Tibial nerve (tissue), 4 donors: Measurements from ENCODE around the gene NKG7. TPM values are rescaled to one million over a fixed set of nuclear protein-coding genes. Genes with fewer than 3 reads are reported as not detected.

Experiments used
- DNase-seq, 2 donors: peaks; one replicate each; pipeline ENCODE4 v3.0.0-alpha.2; 2019; ENCODE audit warnings: low spot score in 2 of 2
- H3K27ac ChIP-seq, 4 donors: fragments of 200-600 bp; sonication (generic) in 3 of 4; one replicate each; pipeline ENCODE4 v1.5.1; 2017 to 2019; ENCODE audit warnings: mild to moderate bottlenecking in 1 of 4
- H3K27me3 ChIP-seq, 2 donors: fragments of 200-600 bp; sonication (generic) in 1 of 2; one replicate each; pipeline versions ENCODE4 v1.5.1 to v1.6.0; 2017 to 2019
- H3K36me3 ChIP-seq, 3 donors: fragments of 200-600 bp; sonication (generic); one replicate each; pipeline ENCODE4 v1.5.1; 2018 to 2019
- H3K4me1 ChIP-seq, 4 donors: fragments of 200-600 bp; sonication (generic) in 3 of 4; one replicate each; pipeline ENCODE4 v1.5.1; 2017 to 2019
- H3K4me3 ChIP-seq, 4 donors: fragments of 200-600 bp; sonication (generic) in 3 of 4; one replicate each; pipeline ENCODE4 v1.5.1; 2017 to 2019; ENCODE audit warnings: mild to moderate bottlenecking in 1 of 4, moderate library complexity in 1 of 4
- H3K9me3 ChIP-seq, 4 donors: fragments of 200-600 bp; sonication (generic) in 3 of 4; one replicate each; pipeline ENCODE4 v1.5.1; 2017 to 2019
- EP300 ChIP-seq, 2 donors: sonication (generic); formaldehyde crosslinking; IDR thresholded peaks; one replicate each; pipeline ENCODE4 v1.6.1; 2017; ENCODE audit warnings: antibody characterized with exemption in 2 of 2, mild to moderate bottlenecking in 1 of 2
- POLR2A ChIP-seq, 2 donors: fragments of 450-650 bp; IDR thresholded peaks; one replicate each; pipeline ENCODE4 v1.6.1; 2017; ENCODE audit warnings: antibody characterized with exemption in 2 of 2, mild to moderate bottlenecking in 2 of 2, moderate library complexity in 2 of 2
- WGBS, 2 donors: methylation state at CpG; one replicate each; pipeline ENCODE4 v1.1.5; 2018; 5-methylcytosine and 5-hydroxymethylcytosine counted together
- total RNA-seq, 4 donors: library from RNA; depleted of rRNA; stranded (reverse); fragments of >200 nt; gene quantifications; one replicate each; pipeline ENCODE4 v1.1.0, GENCODE V29; 2016
- TF ChIP-seq, protein P1 (sequence below), 5 experiments: fragments of 200-600 bp in 3 of 5; fragments of 450-650 bp in 2 of 5; sonication (generic) in 3 of 5; IDR thresholded peaks; one replicate each; pipeline ENCODE4 v1.5.1; 2016 to 2019; ENCODE audit warnings: antibody characterized with exemption in 5 of 5, mild to moderate bottlenecking in 3 of 5, moderate library complexity in 2 of 5

Gene NKG7
- total RNA-seq, 4 donors from 2014 or later, result 3.6 to 3.9 TPM; not detected in 2

DNA sequence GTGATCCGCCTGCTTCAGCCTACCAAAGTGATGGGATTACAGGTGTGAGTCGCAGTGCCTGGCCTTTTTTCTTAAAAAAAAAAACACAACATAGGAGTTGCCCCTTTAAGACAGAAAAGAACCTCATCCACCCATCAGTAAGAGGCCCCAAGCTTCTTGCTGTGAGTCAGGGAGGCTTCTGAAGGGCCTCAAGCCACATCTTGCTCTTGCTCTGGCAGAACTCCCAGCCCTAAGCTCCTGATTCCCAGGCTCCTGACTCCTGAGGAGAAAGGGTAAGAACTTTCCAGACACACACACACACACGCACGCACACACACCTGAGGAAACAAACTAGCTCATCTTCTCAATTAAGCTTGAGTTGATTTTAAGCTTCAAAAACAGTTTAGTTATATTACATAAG lies 13.2 kb downstream of the NKG7 start:
- WGBS, 2 donors, result 74 to 83% methylated on average over 4 of the region's 4 CpGs
- DNase-seq, result no peak
- Histone ChIP-seq H3K27me3 (no peaks in the 10 kb centered on the region), H3K27ac (peak overlapping the region in 1 of 4 donors; percentile 44), H3K9me3 (no peaks in the 10 kb centered on the region), H3K36me3 (no peaks in the 10 kb centered on the region), H3K4me3 (no peak overlapping the region), H3K4me1 (peaks cover 0 to 25% (median 3%) of the 10 kb centered on the region in 4 donors)
- no peak for TF ChIP-seq POLR2A (IDR thresholded peaks at IDR 0.05)
- TF ChIP-seq EP300 (IDR thresholded peaks at IDR 0.05), result no peak
- TF ChIP-seq, protein P1, sequence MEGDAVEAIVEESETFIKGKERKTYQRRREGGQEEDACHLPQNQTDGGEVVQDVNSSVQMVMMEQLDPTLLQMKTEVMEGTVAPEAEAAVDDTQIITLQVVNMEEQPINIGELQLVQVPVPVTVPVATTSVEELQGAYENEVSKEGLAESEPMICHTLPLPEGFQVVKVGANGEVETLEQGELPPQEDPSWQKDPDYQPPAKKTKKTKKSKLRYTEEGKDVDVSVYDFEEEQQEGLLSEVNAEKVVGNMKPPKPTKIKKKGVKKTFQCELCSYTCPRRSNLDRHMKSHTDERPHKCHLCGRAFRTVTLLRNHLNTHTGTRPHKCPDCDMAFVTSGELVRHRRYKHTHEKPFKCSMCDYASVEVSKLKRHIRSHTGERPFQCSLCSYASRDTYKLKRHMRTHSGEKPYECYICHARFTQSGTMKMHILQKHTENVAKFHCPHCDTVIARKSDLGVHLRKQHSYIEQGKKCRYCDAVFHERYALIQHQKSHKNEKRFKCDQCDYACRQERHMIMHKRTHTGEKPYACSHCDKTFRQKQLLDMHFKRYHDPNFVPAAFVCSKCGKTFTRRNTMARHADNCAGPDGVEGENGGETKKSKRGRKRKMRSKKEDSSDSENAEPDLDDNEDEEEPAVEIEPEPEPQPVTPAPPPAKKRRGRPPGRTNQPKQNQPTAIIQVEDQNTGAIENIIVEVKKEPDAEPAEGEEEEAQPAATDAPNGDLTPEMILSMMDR (IDR thresholded peaks at IDR 0.05), result no peak

DNA sequence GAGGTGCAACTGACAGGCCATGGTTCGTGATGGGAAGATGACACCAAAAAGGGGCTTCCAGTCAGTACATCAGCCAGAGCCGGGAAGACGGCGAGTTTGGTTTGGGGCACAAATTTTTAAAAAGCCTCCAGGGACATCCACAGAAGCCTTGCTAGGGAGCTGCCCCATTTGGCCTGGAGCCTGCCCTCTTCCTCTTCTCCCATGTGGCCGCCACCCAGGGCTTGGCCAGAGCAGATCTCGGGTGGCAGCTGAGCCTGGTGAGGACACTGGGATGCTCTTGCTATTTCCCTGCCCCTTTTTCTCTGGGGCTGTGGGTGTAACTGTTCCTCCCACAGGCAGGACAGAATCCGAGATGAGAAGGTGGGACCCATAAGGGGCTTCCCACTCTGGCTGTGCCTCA lies 14.5 kb downstream of the NKG7 start:
- 76 to 84% methylated on average over 7 of the region's 7 CpGs for WGBS, 2 donors
- no peak overlapping the region for H3K27ac ChIP-seq
- TF ChIP-seq EP300 (IDR thresholded peaks at IDR 0.05), result no peak
- TF ChIP-seq, protein P1 (IDR thresholded peaks at IDR 0.05), result no peak

GRCh38 chr19:51356159-51356801 lies 16.2 kb downstream of the NKG7 start:
- no peak overlapping the region for H3K27ac ChIP-seq
- no peak overlapping the region for H3K4me3 ChIP-seq
- no peaks in the 10 kb centered on the region for H3K9me3 ChIP-seq
- WGBS, 2 donors, result 93 to 95% methylated on average over 10 of the region's 10 CpGs
- no peaks in the 10 kb centered on the region for H3K27me3 ChIP-seq
- no peak for TF ChIP-seq POLR2A (IDR thresholded peaks at IDR 0.05)
- TF ChIP-seq EP300 (IDR thresholded peaks at IDR 0.05), result no peak
- TF ChIP-seq, protein P1 (IDR thresholded peaks at IDR 0.05), result no peak
- peaks cover 0 to 12% (median 6%) of the 10 kb centered on the region in 4 donors for H3K4me1 ChIP-seq
- H3K36me3 ChIP-seq, result peaks cover 2 to 16% (median 4%) of the 10 kb centered on the region in 3 donors
- no peak for DNase-seq

More for the DNA sequence above, 14.5 kb downstream of the NKG7 start:
- no peaks in the 10 kb centered on the region for H3K9me3 ChIP-seq
- H3K4me3 ChIP-seq, result no peak overlapping the region
- peaks cover 0 to 1% (median 0%) of the 10 kb centered on the region in 3 donors for H3K36me3 ChIP-seq
- no peak for DNase-seq
- H3K4me1 ChIP-seq, result peaks cover 0 to 21% (median 6%) of the 10 kb centered on the region in 4 donors
- H3K27me3 ChIP-seq, result no peaks in the 10 kb centered on the region

DNA sequence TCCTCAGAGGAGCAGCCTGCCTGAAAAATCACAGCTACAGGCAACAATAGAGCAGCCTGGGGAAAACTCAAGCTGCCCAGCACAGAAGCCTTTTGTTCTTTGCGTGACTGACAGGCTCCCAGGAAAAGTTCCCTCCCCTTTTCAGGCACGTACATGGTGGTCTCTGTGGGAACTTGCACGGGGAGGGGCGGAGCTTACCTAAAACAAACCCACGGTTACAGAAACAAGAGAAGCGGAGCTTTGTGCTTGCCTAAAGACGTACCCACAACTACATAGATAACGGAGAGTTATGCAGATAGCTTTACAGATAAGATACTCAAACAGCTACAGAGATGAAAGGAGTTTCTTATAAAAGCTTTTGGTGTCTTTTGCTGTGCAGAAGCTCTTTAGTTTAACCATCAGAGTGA lies 17.7 kb downstream of the NKG7 start:
- no peak for DNase-seq
- Histone ChIP-seq H3K27ac (peak overlapping the region; percentile 51 to 83 (median 68)), H3K4me3 (no peak overlapping the region), H3K36me3 (peaks cover 2 to 31% (median 4%) of the 10 kb centered on the region in 3 donors), H3K27me3 (no peaks in the 10 kb centered on the region), H3K9me3 (no peaks in the 10 kb centered on the region), H3K4me1 (peaks cover 0 to 12% (median 6%) of the 10 kb centered on the region in 4 donors)
- no peak for TF ChIP-seq EP300 (IDR thresholded peaks at IDR 0.05)
- TF ChIP-seq POLR2A (IDR thresholded peaks at IDR 0.05), result peak in 1 of 2 donors; percentile 20
- WGBS, 2 donors, result 18 to 27% methylated on average over 8 of the region's 8 CpGs

- WGBS, 2 donors, result 48 to 50% methylated on average over 12 of the region's 12 CpGs
These were observed 18.2 kb downstream of the NKG7 start for GRCh38 chr19:51354103-51354741.

More at GRCh38 chr19:51354103-51354741, 18.2 kb downstream of the NKG7 start:
- peaks cover 0 to 12% (median 6%) of the 10 kb centered on the region in 4 donors for H3K4me1 ChIP-seq
- peaks cover 2 to 33% (median 4%) of the 10 kb centered on the region in 3 donors for H3K36me3 ChIP-seq
- no peak overlapping the region for H3K4me3 ChIP-seq
- no peak for DNase-seq
- no peaks in the 10 kb centered on the region for H3K9me3 ChIP-seq
- H3K27me3 ChIP-seq, result no peaks in the 10 kb centered on the region
- H3K27ac ChIP-seq, result peak overlapping the region; percentile 51 to 83 (median 68)
- no peak for TF ChIP-seq EP300 (IDR thresholded peaks at IDR 0.05)
- TF ChIP-seq, protein P1 (IDR thresholded peaks at IDR 0.05), result no peak
- TF ChIP-seq POLR2A (IDR thresholded peaks at IDR 0.05), result no peak
